HCT116 (cell line): ENCODE results near the gene KIF25. TPM values are rescaled to one million over a fixed set of nuclear protein-coding genes. Genes with fewer than 3 reads are reported as not detected.

Source experiments
- ATAC-seq: fragments of 200-7000 bp; cut with Tn5 transposase; 2 replicates; pipeline ENCODE4 v1.9.1; 2020; ENCODE audit warnings: mild to moderate bottlenecking, moderate library complexity
- BruUV-seq: library from RNA; stranded (reverse); fragments of 400-500 nt; replicated peaks from 2 replicates; lab custom pipeline; 2021; lab: Mats Ljungman, UMichigan
- CTCF ChIA-PET: fragments of 300-600 bp; sonication (Branson Sonifier 250); formaldehyde crosslinking; loops from one replicate; lab custom pipeline; 2021; ENCODE audit warnings: antibody characterized with exemption; lab: Charles Lee
- POLR2A ChIA-PET: fragments of 300-600, 350-600 bp; sonication (Branson Sonifier 250); formaldehyde crosslinking; loops from one replicate; lab custom pipeline; 2021; ENCODE audit warnings: antibody characterized with exemption; lab: Charles Lee
- RAD21 ChIA-PET, 2 experiments: fragments of 300-600 bp; sonication (Branson Sonifier 250); formaldehyde crosslinking; loops; one replicate each; lab custom pipeline; 2023; ENCODE audit warnings: low total read pairs in 2 of 2; ENCODE audit not compliant: uncharacterized antibody in 2 of 2, unreplicated experiment in 2 of 2, low non-redundant PET in 1 of 2; lab: Charles Lee
- DNase-seq: peaks from one replicate; pipeline ENCODE4 v3.0.0-alpha.2; 2010; ENCODE audit warnings: low read depth, low spot score
- H2AFZ ChIP-seq: fragments of 200-600 bp; shearing (Covaris generic), sonication (generic); 2 replicates; pipeline ENCODE4 v1.6.1; 2017; ENCODE audit warnings: low read depth, mixed run types, mixed read lengths, antibody characterized with exemption, low read length; ENCODE audit not compliant: poor library complexity, severe bottlenecking
- H3K27ac ChIP-seq: 2 replicates; pipeline ENCODE4 v1.5.1; 2012; ENCODE audit warnings: low read depth, low read length
- H3K27me3 ChIP-seq: fragments of 200-600 bp; sonication (generic); 2 replicates; pipeline ENCODE4 v1.6.1; 2016; ENCODE audit warnings: mixed run types, low read length, mixed read lengths; ENCODE audit not compliant: insufficient read depth
- H3K36me3 ChIP-seq, 2 experiments: fragments of 200-500 bp in 1 of 2; fragments of 200-600 bp in 1 of 2; sonication (Bioruptor generic) in 1 of 2; sonication (generic) in 1 of 2; 2 replicates each; pipeline versions ENCODE4 v1.5.1 to v1.6.1; 2014 to 2016; ENCODE audit warnings: low read length in 2 of 2, inconsistent platforms in 1 of 2, mixed read lengths in 1 of 2, mixed run types in 1 of 2; ENCODE audit not compliant: insufficient read depth in 2 of 2, control insufficient read depth in 1 of 2
- H3K4me1 ChIP-seq, 2 experiments: fragments of 200-600 bp in 1 of 2; sonication (generic) in 1 of 2; 2 replicates each; pipeline versions ENCODE4 v1.5.1 to v1.6.1; 2012 to 2017; ENCODE audit warnings: low read length in 2 of 2, inconsistent platforms in 1 of 2, mild to moderate bottlenecking in 1 of 2, mixed read lengths in 1 of 2, mixed run types in 1 of 2, moderate library complexity in 1 of 2; ENCODE audit not compliant: insufficient read depth in 2 of 2, control insufficient read depth in 1 of 2
- H3K4me2 ChIP-seq: fragments of 200-600 bp; sonication (generic); 2 replicates; pipeline ENCODE4 v1.6.1; 2017; ENCODE audit warnings: mixed run types, low read length, mixed read lengths
- H3K4me3 ChIP-seq, 2 experiments: fragments of 200-600 bp in 1 of 2; sonication (generic) in 1 of 2; replicated peaks in 1 of 2; 2 replicates each; pipeline ENCODE4 v1.5.1; 2011 to 2016; ENCODE audit warnings: low read length in 2 of 2, control low read depth in 1 of 2, low read depth in 1 of 2, mild to moderate bottlenecking in 1 of 2, mixed read lengths in 1 of 2, mixed run types in 1 of 2
- H3K79me2 ChIP-seq: fragments of 200-600 bp; sonication (generic); 2 replicates; pipeline ENCODE4 v1.6.1; 2017; ENCODE audit warnings: mild to moderate bottlenecking, mixed run types, low read length, moderate library complexity, mixed read lengths; ENCODE audit not compliant: insufficient read depth
- H3K9ac ChIP-seq: fragments of 200-600 bp; sonication (generic); 2 replicates; pipeline ENCODE4 v1.6.1; 2016; ENCODE audit warnings: low read length, mixed read lengths
- H3K9me2 ChIP-seq: fragments of 200-600 bp; sonication (generic), shearing (Covaris generic); 2 replicates; pipeline ENCODE4 v1.6.1; 2017; ENCODE audit warnings: mixed run types, mild to moderate bottlenecking, moderate library complexity; ENCODE audit not compliant: insufficient read depth
- H3K9me3 ChIP-seq, 2 experiments: fragments of 200-500 bp in 1 of 2; fragments of 200-600 bp in 1 of 2; sonication (Bioruptor generic) in 1 of 2; sonication (generic) in 1 of 2; 2 replicates each; pipeline ENCODE4 v1.6.1; 2014 to 2017; ENCODE audit warnings: low read length in 2 of 2, mixed read lengths in 2 of 2, inconsistent platforms in 1 of 2, low read depth in 1 of 2, mild to moderate bottlenecking in 1 of 2, mixed run types in 1 of 2, moderate library complexity in 1 of 2; ENCODE audit not compliant: control insufficient read depth in 1 of 2, insufficient read depth in 1 of 2
- H4K20me1 ChIP-seq: fragments of 200-600 bp; sonication (generic), shearing (Covaris generic); 2 replicates; pipeline ENCODE4 v1.6.1; 2017; ENCODE audit warnings: mixed run types, mild to moderate bottlenecking, moderate library complexity; ENCODE audit not compliant: insufficient read depth
- CBX3 ChIP-seq: IDR thresholded peaks from 2 replicates; pipeline ENCODE4 v1.6.1; 2012; ENCODE audit warnings: low read depth
- EGR1 ChIP-seq: IDR thresholded peaks from 2 replicates; pipeline ENCODE4 v1.6.1; 2012; ENCODE audit warnings: low read depth
- ELF1 ChIP-seq: IDR thresholded peaks from 2 replicates; pipeline ENCODE4 v1.6.1; 2012; ENCODE audit warnings: low read depth, borderline replicate concordance
- EZH2 ChIP-seq: fragments of 200-600 bp; sonication (generic); IDR thresholded peaks from 2 replicates; pipeline ENCODE4 v1.6.1; 2017; ENCODE audit warnings: antibody characterized with exemption, mixed run types
- EZH2phosphoT487 ChIP-seq: fragments of 200-600 bp; IDR thresholded peaks from 2 replicates; pipeline ENCODE4 v1.6.1; 2018; ENCODE audit warnings: antibody characterized with exemption, borderline replicate concordance
- FOSL1 ChIP-seq: IDR thresholded peaks from 2 replicates; pipeline ENCODE4 v1.6.1; 2012; ENCODE audit warnings: low read depth
- JUND ChIP-seq: IDR thresholded peaks from 2 replicates; pipeline ENCODE4 v1.6.1; 2012
- RAD21 ChIP-seq: IDR thresholded peaks from 2 replicates; pipeline ENCODE4 v1.6.1; 2012; ENCODE audit warnings: low read depth, mild to moderate bottlenecking
- SIN3A ChIP-seq: IDR thresholded peaks from 2 replicates; pipeline ENCODE4 v1.6.1; 2012; ENCODE audit warnings: low read depth
- SRF ChIP-seq: IDR thresholded peaks from 2 replicates; pipeline ENCODE4 v1.6.1; 2012; ENCODE audit warnings: low read depth
- TCF7L2 ChIP-seq: IDR thresholded peaks from 2 replicates; pipeline ENCODE4 v1.7.0; 2011; ENCODE audit warnings: borderline replicate concordance, inconsistent platforms; ENCODE audit not compliant: insufficient read depth, insufficient read length; ENCODE audit errors: extremely low read depth
- YY1 ChIP-seq: IDR thresholded peaks from 2 replicates; pipeline ENCODE4 v1.6.1; 2011; ENCODE audit warnings: low read length, low read depth, moderate library complexity, mild to moderate bottlenecking; ENCODE audit not compliant: insufficient replicate concordance; ENCODE audit errors: extremely low read depth
- ZFX ChIP-seq: fragments of 450-650 bp; IDR thresholded peaks from 2 replicates; pipeline ENCODE4 v1.6.1; 2017
- ZNF274 ChIP-seq: fragments of 200-500 bp; sonication (Bioruptor generic); IDR thresholded peaks from 2 replicates; pipeline ENCODE4 v1.6.1; 2014; ENCODE audit warnings: mild to moderate bottlenecking, low read depth, low read length, inconsistent platforms
- intact Hi-C: fragments of 100-400 bp; cut with micrococcal nuclease; formaldehyde crosslinking; loops from 2 replicates; pipeline ENCODE4 v1.10.0; 2022
- total RNA-seq: library from RNA; stranded (reverse); gene quantifications from one replicate; pipeline ENCODE4 v1.2.1, GENCODE V29; 2021; ENCODE audit not compliant: unreplicated experiment
- TF ChIP-seq, protein P1 (sequence below): IDR thresholded peaks from 2 replicates; pipeline ENCODE4 v1.6.1; 2011; ENCODE audit warnings: mild to moderate bottlenecking, low read length, moderate library complexity; ENCODE audit not compliant: insufficient replicate concordance; ENCODE audit errors: extremely low read depth
- TF ChIP-seq, protein P2 (sequence below), 3 experiments: fragments of 200-600 bp in 1 of 3; sonication (generic) in 1 of 3; IDR thresholded peaks in 2 of 3; conservative IDR thresholded peaks in 1 of 3; 2 replicates each; pipeline ENCODE4 v1.5.1; 2012 to 2017; ENCODE audit warnings: low read depth in 2 of 3, low read length in 2 of 3, antibody characterized with exemption in 1 of 3, borderline replicate concordance in 1 of 3, control low read depth in 1 of 3, mild to moderate bottlenecking in 1 of 3, mixed read lengths in 1 of 3, mixed run types in 1 of 3, moderate library complexity in 1 of 3; ENCODE audit not compliant: insufficient read depth in 1 of 3
- TF ChIP-seq, protein P3 (sequence below): IDR thresholded peaks from 2 replicates; pipeline ENCODE4 v1.6.1; 2012
- TF ChIP-seq, protein P4 (sequence below): IDR thresholded peaks from 2 replicates; pipeline ENCODE4 v1.6.1; 2012

The KIF25 gene
- total RNA-seq, 1 experiment from 2014 or later, result not detected

DNA sequence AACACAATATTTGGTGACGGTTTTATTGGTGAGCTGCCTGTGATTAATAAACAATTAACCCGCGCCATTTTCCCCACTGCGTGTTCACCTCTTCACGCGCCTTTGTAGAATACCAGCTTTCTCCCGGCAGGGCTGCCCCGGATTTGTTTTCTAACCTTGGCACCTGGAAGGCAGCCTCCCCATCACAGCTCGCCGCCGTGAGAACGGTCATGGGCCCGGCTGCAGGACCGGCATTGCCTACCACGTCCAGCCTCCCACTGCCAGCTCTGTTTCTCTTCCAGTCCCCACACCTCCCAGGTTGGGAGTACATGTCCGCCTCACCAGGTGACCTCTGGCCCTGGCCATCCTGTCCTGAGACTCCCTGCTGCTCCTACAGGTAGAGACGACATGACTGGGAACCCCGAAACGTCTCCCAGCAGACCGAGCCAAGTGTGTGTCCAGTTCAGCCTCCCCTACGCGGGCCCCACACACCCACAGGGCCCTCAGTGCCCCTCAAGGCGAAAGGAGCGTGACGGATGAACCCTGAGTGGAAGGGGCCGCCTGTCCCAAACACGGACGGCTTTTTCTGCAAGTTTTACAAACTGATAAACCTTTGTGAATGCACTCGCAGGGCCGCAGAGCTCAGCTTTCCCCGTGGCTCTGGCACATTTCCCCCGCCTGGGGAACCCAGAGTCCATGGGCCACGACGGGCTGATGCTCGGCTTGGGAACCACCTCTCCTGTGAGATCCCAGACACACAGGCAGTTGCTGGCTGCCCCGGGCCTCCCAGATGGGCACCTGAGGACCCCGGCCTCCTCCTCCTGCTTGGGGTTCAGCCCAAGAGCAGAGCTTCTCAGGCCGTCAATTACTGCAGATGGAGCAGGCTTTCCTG is 55.9 kb downstream of the KIF25 start:
- no peak overlapping the region for H3K4me2 ChIP-seq
- no peaks in the 10 kb centered on the region for H3K9me3 ChIP-seq
- H3K4me1 ChIP-seq, result peaks cover 0 to 4% of the 10 kb centered on the region in 2 experiments; a peak in 1 of 4 replicates
- no peak overlapping the region for H2AFZ ChIP-seq
- H3K79me2 ChIP-seq, result no peaks in the 10 kb centered on the region
- no peak overlapping the region for H3K27ac ChIP-seq
- no peak overlapping the region for H3K4me3 ChIP-seq
- TF ChIP-seq SRF, result no peak
- TF ChIP-seq CBX3, result no peak
- TF ChIP-seq JUND, result no peak
- TF ChIP-seq ELF1, result no peak
- no peak for TF ChIP-seq ZFX
- no peak for TF ChIP-seq ZNF274
- no peak for TF ChIP-seq SIN3A
- TF ChIP-seq RAD21, result no peak
- TF ChIP-seq, protein P1, sequence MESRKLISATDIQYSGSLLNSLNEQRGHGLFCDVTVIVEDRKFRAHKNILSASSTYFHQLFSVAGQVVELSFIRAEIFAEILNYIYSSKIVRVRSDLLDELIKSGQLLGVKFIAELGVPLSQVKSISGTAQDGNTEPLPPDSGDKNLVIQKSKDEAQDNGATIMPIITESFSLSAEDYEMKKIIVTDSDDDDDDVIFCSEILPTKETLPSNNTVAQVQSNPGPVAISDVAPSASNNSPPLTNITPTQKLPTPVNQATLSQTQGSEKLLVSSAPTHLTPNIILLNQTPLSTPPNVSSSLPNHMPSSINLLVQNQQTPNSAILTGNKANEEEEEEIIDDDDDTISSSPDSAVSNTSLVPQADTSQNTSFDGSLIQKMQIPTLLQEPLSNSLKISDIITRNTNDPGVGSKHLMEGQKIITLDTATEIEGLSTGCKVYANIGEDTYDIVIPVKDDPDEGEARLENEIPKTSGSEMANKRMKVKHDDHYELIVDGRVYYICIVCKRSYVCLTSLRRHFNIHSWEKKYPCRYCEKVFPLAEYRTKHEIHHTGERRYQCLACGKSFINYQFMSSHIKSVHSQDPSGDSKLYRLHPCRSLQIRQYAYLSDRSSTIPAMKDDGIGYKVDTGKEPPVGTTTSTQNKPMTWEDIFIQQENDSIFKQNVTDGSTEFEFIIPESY, result no peak
- TF ChIP-seq, protein P2, sequence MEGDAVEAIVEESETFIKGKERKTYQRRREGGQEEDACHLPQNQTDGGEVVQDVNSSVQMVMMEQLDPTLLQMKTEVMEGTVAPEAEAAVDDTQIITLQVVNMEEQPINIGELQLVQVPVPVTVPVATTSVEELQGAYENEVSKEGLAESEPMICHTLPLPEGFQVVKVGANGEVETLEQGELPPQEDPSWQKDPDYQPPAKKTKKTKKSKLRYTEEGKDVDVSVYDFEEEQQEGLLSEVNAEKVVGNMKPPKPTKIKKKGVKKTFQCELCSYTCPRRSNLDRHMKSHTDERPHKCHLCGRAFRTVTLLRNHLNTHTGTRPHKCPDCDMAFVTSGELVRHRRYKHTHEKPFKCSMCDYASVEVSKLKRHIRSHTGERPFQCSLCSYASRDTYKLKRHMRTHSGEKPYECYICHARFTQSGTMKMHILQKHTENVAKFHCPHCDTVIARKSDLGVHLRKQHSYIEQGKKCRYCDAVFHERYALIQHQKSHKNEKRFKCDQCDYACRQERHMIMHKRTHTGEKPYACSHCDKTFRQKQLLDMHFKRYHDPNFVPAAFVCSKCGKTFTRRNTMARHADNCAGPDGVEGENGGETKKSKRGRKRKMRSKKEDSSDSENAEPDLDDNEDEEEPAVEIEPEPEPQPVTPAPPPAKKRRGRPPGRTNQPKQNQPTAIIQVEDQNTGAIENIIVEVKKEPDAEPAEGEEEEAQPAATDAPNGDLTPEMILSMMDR (IDR thresholded peaks at IDR 0.05 in 2 of 3, conservative IDR thresholded peaks at IDR 0.05 in 1 of 3; ENCODE audit: borderline replicate concordance in 1 of 3, insufficient read depth in 1 of 3, low read depth in 2 of 3, low read length in 2 of 3), result no peak
- TF ChIP-seq, protein P3, sequence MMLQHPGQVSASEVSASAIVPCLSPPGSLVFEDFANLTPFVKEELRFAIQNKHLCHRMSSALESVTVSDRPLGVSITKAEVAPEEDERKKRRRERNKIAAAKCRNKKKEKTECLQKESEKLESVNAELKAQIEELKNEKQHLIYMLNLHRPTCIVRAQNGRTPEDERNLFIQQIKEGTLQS, result no peak
- TF ChIP-seq FOSL1, result no peak
- no peak for TF ChIP-seq EGR1
- TF ChIP-seq EZH2, result no peak
- TF ChIP-seq, protein P4, sequence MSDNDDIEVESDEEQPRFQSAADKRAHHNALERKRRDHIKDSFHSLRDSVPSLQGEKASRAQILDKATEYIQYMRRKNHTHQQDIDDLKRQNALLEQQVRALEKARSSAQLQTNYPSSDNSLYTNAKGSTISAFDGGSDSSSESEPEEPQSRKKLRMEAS, result no peak
- no peak for TF ChIP-seq YY1
- no peak for TF ChIP-seq EZH2phosphoT487
- no peak for TF ChIP-seq TCF7L2
- TF ChIP-seq, all 23 proteins: peak for 0
- ChIA-PET POLR2A (no interaction called here), CTCF (no interaction called here), RAD21 (no interaction called here)
- H3K36me3 ChIP-seq, result no peaks in the 10 kb centered on the region
- intact Hi-C loops, result loop anchor here (2.0 kb wide), 1 partner anchor 145 kb away; no protein-coding TSS in a partner anchor
- H3K27me3 ChIP-seq, result no peaks in the 10 kb centered on the region
- BruUV-seq, result no TSS peak
- H4K20me1 ChIP-seq, result no peaks in the 10 kb centered on the region
- no peaks in the 10 kb centered on the region for H3K9me2 ChIP-seq
- ATAC-seq (no peak), DNase-seq (no peak)
- H3K9ac ChIP-seq, result no peak overlapping the region
